ENCODE measurements around the gene HDAC4. TPM values are rescaled to one million over a fixed set of nuclear protein-coding genes. Genes with fewer than 3 reads are reported as not detected.
A peak's percentile ranks its signal among the peaks of the same experiment; 100 is the strongest.

The HDAC4 gene
- total RNA-seq, 2 donors from 2014 or later: 34.1 to 39.1 TPM

DNA sequence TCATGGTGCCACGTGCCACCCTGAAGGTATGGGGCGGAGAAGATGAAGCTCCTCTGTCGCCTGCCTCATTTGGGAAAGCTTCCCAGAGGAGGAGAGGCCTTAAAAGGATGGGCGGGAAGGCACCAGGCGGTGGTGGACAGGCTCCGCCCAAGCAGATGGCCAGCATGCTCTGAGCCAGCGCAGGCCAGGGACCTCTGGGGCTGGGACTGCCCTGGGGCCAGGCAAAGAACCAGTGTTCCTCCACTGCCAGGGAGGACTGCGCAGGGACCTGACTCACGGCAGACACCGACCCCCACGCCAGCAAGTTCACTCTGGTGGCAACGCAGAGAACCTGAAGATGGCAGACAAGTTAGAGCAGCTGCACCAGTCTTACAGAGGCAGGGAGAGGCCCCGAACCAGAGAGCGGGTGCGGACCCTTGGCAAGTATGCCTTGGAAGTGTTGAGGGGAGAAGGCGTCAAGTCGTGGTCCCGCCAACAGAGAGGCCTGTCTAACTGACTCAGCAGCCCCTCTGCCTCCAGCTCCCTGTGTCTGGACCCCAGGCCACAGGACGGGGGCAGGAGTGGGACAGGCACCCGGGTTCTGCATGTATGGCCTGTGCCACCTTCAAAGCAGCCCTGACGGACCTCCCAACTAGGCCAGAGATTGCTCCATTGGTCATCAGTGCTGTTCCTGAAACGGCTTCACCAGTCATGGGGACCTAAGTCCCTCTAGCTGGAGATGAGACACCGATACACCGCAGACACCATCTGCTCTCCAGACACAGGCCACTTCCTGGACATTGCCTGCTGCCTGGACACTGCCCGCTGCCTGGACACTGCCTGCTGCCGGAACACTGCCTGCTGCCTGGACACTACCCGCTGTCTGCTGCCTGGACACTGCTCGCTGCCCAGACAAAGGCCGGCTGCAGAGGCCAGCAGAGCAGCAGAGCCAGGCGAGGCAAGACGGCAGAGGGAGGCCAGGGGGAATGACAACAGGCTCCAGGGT lies 124.7 kb downstream of the HDAC4 start:
- H3K27ac Mint-ChIP-seq: peak overlapping the region in 1 of 2 donors; percentile 96
- DNase-seq (ENCODE audit: low spot score in 2 of 2) (no peak), ATAC-seq (no peak)
- H3K36me3 Mint-ChIP-seq: peaks cover 18 to 21% of the 10 kb centered on the region in 2 donors
- no peaks in the 10 kb centered on the region for H3K9me3 Mint-ChIP-seq

DNA sequence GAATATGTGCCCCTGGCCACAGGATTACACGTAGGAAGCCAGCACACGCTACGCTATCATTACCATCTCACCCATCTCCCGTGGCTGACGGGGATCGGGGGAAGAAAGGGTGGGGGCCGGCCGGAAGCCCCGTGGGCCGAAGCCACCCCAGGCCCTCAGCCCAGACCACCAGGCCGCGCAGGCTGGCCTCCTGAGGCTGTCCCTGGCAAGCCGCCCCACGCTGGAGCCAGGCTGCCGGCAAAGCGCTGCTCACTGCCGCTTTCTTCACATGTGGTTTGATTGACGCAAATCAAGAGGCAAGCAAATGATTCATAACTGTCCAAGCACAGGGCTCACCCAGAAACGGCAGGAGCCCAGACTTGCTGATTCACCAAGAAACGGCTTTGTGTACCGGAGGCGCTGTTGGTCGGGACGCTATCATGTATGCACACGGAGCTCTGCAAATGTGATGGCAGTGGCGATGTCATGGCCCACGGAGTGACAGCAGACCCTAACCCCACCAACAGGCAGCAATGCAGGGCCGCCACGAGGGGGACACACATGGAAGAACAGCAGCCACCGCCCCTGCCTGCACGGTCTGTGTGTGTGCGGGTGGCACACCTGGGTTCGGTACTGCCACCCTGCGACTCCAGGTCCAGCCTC lies 125.7 kb downstream of the HDAC4 start:
- peak; percentile 91 to 92 for ATAC-seq
- Mint-ChIP-seq H3K9me3 (no peaks in the 10 kb centered on the region), H3K27ac (peak overlapping the region; percentile 90 to 96), H3K36me3 (peaks cover 19 to 22% of the 10 kb centered on the region in 2 donors)
- peak; percentile 74 to 89 for DNase-seq (ENCODE audit: low spot score in 2 of 2)

DNA sequence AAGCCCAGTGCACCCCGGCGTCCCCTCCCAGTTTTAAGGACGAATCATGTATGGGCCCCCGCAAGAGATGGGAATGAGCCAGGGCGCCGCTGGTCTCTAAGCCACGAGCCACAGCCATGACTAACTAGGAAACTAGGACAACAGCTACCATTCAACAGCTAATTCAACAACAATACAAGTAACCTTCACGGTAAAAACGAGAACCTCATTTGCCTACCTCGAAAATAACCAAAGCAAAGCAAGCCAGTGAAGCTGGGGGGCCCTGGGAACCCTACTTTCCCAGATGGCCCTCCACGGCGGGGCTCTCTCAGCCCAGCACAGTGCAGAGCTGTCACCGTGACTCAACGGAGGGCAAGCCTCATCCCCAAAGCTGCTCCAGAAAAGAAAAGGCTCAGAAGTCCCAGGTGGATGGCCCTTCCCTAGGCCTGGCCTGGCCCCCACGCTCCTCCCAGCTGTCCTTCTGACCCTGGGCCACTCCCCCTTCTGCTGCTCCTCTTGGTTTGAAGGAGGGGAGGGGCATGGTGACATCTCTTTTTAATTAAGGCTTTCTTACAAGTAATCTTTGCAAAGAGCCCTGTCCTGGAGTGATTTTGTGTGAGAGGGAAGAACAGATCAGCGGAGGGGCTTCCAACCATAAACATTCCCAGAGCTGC lies 126.3 kb downstream of the HDAC4 start:
- Mint-ChIP-seq H3K9me3 (no peaks in the 10 kb centered on the region), H3K27ac (peak overlapping the region; percentile 90 to 96), H3K36me3 (peaks cover 22 to 25% of the 10 kb centered on the region in 2 donors)
- no peak for DNase-seq (ENCODE audit: low spot score in 2 of 2)
- ATAC-seq: peak; percentile 47 to 52

DNA sequence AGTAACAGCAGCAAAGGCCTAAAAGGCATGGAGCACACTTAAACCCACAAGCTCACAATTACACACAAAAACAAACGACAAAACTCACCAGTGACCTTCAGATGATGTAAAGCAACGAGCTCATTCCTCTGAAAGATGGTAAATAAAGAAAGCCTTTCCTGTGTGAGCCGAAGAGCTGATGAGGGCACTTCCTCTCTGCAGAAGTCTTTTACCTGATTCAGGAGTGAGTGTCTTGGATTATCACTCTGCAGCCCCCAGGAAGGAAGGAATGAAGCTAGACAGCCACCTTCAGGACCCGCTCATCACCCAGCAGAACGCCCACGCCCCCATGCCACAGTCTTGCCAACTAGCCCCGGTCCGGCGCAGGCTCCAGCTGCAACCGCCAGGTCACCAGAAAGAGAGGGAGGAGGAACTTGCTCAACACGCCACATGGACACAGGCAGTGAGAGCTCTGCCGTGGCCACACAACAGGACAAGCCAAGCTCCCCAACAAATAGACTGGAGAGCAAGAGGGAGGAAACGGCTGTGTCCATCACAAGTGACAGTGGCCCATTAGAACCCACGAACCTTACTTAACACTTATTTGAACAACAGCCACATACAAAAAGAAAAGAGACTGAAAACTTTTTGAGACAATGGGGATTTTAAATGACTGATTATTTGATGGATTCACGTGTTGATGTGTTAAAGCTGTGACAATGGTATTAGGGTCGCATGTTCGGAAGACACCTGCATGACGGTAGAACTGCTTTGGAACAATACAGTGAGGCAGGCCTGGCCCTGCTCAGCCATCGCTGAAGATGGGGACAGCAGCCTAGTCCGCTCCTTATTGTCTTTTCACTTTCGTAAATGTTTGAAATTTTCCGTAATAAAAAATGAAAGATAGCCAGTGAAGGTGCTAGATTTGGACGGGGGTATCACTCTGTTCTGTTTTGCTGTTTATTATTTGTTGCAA lies 127.3 kb downstream of the HDAC4 start:
- peak overlapping the region in 1 of 2 donors; percentile 96 for H3K27ac Mint-ChIP-seq

DNA sequence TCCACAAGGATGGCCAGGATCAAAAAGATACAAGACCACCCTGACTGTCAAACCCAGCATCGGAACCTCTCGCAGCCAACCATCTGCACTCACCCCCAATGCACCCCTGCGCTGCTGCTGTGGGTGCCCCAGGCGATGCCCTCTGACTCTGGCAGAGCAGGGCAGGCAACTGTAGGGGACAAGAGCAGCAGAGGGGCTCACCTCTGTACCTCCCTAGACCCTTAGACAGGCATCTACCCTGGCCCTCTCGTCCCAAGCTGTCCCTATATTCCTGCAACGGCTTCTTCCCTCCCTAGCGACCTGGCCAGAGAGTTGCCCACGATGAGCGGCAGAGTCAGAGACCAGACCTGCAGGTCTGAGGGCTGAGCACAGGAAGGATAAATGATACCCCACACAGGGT lies 128.2 kb downstream of the HDAC4 start:
- H3K9me3 Mint-ChIP-seq: no peaks in the 10 kb centered on the region
- DNase-seq (ENCODE audit: low spot score in 2 of 2): no peak
- ATAC-seq: no peak
- no peak overlapping the region for H3K27ac Mint-ChIP-seq
- peaks cover 22 to 30% of the 10 kb centered on the region in 2 donors for H3K36me3 Mint-ChIP-seq

More for the DNA sequence above, 127.3 kb downstream of the HDAC4 start:
- no peak for DNase-seq (ENCODE audit: low spot score in 2 of 2)
- H3K9me3 Mint-ChIP-seq: no peaks in the 10 kb centered on the region
- no peak for ATAC-seq
- H3K36me3 Mint-ChIP-seq: peaks cover 22 to 30% of the 10 kb centered on the region in 2 donors

DNA sequence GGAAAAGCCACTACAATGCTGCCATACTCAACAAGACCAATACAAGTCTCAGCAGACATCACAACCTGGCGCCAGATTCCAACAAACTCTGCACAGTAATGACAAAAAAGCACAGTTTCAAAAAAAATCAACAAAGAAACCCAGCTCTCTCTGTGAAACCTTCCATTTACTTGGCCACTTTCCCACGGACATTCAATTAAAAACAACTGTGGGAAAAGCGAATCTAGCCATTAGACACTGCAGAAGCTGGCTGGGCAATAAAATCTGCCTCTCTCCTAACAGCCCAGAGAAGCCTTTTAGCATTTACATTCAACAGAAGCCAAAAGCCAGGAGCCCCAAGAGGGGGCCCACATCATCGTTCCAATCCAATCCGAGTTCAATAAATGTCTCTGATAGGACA lies 128.9 kb downstream of the HDAC4 start:
- H3K27ac Mint-ChIP-seq: no peak overlapping the region
- ATAC-seq (no peak), DNase-seq (ENCODE audit: low spot score in 2 of 2) (no peak)
- peaks cover 22 to 30% of the 10 kb centered on the region in 2 donors for H3K36me3 Mint-ChIP-seq
- H3K9me3 Mint-ChIP-seq: no peaks in the 10 kb centered on the region

DNA sequence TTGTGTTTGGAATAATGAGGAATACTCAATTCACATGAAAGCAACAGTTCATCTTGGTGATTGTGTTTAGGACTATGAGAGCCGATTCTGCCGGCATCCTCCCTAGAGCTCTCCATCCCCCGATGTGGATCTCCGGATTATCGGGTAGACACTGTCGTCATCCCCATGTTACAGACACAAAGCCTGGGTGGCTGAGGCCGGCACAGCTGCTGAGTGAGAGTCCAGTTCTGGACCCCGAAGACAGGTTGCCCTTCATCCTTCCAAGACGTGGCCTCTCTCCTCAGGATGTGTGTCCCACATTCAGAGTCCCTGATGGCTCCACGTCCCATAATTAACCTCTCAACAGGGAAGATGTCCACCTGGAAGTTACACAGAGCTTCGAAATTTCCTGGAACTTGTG lies 129.3 kb downstream of the HDAC4 start:
- no peak overlapping the region for H3K27ac Mint-ChIP-seq
- H3K9me3 Mint-ChIP-seq: no peaks in the 10 kb centered on the region
- no peak for ATAC-seq
- DNase-seq (ENCODE audit: low spot score in 2 of 2): no peak
- peaks cover 22 to 30% of the 10 kb centered on the region in 2 donors for H3K36me3 Mint-ChIP-seq

DNA sequence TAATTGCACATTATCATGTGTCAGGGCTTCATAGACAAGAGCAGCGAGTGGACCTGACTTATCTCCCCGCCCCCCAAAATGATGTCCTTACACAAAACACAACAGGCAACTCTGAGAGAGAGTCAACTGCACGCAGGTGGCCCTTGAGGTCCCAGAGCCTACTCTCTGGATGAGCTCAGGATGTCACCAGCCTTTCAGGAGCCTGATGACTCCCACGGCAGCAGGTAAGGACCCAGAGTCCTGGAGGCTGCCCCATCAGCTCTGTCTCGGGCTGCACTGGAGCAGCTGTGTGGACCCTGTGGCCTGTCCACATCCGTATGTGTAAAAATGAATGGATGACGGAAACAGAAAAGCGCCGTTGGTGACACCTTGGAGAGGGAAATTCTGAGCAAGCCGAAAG lies 130.9 kb downstream of the HDAC4 start:
- Mint-ChIP-seq H3K9me3 (no peaks in the 10 kb centered on the region), H3K27ac (no peak overlapping the region), H3K36me3 (peaks cover 22 to 26% of the 10 kb centered on the region in 2 donors)
- DNase-seq (ENCODE audit: low spot score in 2 of 2) (no peak), ATAC-seq (no peak)

DNA sequence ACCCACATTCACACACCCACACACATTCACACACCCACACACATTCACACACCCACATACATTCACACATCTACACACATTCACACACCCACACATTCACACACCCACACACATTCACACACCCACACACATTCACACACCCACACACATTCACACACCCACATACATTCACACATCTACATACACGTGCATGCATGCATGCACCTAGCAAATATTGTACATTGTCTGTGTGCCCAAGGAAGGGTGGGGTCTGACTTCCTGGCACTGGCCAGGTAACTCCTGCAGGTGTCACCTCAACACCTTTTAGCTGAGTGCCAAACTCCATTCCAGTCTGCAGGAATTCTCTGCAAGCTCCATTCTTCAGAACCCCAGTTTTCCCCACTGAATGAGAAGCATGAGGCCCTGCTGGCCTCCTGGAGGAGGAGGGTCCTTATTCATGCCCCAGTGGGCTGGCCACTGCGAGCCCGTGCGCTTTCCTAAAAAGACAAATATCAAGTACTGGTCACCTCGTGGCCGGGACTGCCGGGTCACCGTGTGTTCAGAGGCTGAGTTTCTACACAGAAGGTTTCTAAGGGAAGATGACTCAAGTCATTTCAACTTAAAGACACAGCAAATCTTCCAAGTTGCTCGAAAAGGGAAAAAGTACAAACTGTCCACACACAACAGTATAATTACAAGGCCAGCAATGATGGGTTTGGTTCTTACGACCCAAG lies 131.5 kb downstream of the HDAC4 start:
- DNase-seq (ENCODE audit: low spot score in 2 of 2): no peak

DNA sequence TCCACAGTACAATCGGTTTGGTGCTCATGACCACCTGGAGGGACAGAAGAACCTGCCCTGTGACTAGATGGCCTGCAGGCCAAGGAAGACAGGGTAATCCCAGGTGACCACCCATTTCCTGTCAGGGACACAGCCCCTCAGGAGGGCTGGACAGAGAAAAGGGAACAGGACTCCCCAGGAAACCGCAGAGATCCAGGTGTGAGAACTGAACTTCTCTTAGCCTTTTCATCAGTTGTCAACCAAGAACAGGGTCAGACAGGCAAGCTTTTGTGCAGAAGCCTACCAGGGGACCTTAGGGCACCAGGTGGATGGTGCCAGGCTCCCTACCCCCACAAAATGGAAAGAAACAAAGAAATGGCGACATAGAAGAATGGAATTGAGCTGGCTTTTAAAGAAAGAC lies 132.3 kb downstream of the HDAC4 start:
- ATAC-seq (no peak), DNase-seq (ENCODE audit: low spot score in 2 of 2) (no peak)
- peak overlapping the region in 1 of 2 donors; percentile 98 for H3K27ac Mint-ChIP-seq
- H3K9me3 Mint-ChIP-seq: no peaks in the 10 kb centered on the region
- H3K36me3 Mint-ChIP-seq: peaks cover 22 to 25% of the 10 kb centered on the region in 2 donors

More for the DNA sequence above, 131.5 kb downstream of the HDAC4 start:
- H3K9me3 Mint-ChIP-seq: no peaks in the 10 kb centered on the region
- H3K36me3 Mint-ChIP-seq: peaks cover 22 to 26% of the 10 kb centered on the region in 2 donors
- ATAC-seq: no peak
- H3K27ac Mint-ChIP-seq: no peak overlapping the region

DNA sequence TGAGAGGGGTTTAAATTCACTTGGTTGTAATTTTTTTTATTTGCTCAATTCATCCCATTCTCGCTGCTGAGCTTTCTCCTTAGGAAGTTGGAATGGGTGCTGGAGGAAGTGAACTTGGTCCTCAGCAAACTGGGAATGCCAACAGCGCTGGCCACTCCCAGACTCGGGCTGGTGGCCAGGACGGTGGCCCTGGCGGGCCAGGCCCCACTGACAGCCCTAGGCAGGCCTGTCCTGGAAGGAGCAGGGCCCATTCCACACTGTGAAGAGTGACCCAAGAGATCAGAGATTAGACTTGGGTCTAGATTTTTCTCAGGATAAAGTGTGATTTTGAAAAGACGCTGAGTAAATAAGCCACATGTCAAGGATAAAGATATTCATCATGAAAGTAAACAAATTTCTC lies 132.7 kb downstream of the HDAC4 start:
- H3K9me3 Mint-ChIP-seq: no peaks in the 10 kb centered on the region
- H3K27ac Mint-ChIP-seq: peak overlapping the region in 1 of 2 donors; percentile 98
- H3K36me3 Mint-ChIP-seq: peaks cover 17 to 21% of the 10 kb centered on the region in 2 donors
- ATAC-seq (no peak), DNase-seq (ENCODE audit: low spot score in 2 of 2) (no peak)

DNA sequence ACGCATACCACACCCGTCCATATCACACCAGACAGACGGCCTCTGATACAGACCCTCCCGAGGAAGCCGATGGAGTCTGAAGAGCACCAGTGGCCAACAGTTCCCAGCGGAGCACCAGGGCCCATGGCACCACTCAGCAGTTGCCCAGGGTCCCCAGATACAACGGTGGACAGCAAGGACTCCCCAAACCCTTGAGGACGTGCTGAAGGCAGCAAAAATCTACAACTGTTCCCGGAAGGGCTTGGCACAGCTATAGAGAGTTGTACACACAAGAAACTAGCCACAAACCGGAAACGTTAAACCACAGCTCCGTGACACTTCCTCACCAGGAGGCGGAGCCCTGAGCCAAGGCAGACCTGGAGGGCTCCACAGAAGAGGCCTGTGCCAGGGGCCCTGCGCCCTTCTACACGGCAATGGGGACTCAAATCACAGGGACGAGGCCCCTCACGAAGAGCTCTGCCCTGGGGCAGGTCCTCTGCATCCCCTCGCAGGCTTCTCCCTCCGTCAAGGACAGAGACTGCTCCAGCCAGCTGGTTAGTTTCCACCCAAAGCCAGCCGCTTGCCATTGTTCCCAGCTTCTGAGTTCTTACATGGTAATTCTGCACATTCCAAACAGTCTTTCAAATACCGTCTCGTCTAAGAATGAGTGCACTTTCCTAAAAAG lies 133.4 kb downstream of the HDAC4 start:
- DNase-seq (ENCODE audit: low spot score in 2 of 2): peak; percentile 81 to 92
- H3K27ac Mint-ChIP-seq: peak overlapping the region; percentile 97 to 98
- H3K9me3 Mint-ChIP-seq: no peaks in the 10 kb centered on the region
- ATAC-seq: peak; percentile 80 to 81
- peaks cover 14 to 16% of the 10 kb centered on the region in 2 donors for H3K36me3 Mint-ChIP-seq

DNA sequence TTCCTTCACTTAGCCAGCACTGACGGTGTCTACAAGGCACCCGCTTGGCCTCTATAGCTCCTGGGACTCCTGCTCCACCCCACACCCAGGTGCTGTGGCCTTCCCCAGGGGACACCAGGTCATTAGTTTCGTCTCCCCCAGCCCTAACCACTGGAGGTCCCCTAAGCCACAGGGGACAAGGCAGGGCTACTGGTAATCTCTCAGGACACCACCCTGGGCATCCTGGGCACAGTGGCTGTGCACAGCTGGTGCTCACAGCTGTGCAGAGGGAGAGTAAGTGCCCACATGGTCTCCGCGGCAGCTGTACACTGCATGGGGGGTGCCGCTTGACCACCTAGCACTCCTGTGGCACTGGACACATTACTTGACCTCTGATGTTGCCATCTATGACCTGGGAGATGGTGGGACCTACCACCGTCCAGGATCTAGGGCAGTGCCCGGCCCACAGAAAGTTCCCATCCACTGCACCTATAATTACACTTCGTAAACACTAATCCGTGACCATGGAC lies 134.0 kb downstream of the HDAC4 start:
- ATAC-seq: peak in 1 of 2 donors; percentile 1
- no peak for DNase-seq (ENCODE audit: low spot score in 2 of 2)
- Mint-ChIP-seq H3K36me3 (peaks cover 14 to 16% of the 10 kb centered on the region in 2 donors), H3K9me3 (no peaks in the 10 kb centered on the region), H3K27ac (peak overlapping the region; percentile 97 to 98)

DNA sequence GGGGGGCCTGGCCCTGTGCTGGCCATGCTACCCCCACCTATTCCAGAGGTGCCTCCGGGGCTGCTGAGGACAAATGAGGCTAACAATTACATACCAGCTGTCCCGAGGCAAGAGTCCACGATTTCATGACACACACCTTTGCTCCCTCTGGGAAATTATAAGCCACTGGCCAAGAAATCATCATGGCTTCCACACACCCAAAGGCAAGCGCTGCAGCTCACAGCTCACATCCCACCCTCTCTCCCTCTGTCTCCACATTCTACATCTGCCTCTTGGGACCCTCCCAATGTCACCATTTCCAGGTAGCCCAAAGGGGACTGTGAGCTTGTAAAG lies 134.4 kb downstream of the HDAC4 start:
- peaks cover 9 to 12% of the 10 kb centered on the region in 2 donors for H3K36me3 Mint-ChIP-seq
- no peaks in the 10 kb centered on the region for H3K9me3 Mint-ChIP-seq
- peak overlapping the region; percentile 97 to 98 for H3K27ac Mint-ChIP-seq
- no peak for ATAC-seq
- no peak for DNase-seq (ENCODE audit: low spot score in 2 of 2)

Data from activated naive CD4-positive, alpha-beta T cell treated with anti-CD3 and anti-CD28 coated beads, Interleukin-2, amount 50 U/mL, for 72 hours (primary cell).